ENCODE measurements around the gene NUP210.

NUP210 gene

DNA sequence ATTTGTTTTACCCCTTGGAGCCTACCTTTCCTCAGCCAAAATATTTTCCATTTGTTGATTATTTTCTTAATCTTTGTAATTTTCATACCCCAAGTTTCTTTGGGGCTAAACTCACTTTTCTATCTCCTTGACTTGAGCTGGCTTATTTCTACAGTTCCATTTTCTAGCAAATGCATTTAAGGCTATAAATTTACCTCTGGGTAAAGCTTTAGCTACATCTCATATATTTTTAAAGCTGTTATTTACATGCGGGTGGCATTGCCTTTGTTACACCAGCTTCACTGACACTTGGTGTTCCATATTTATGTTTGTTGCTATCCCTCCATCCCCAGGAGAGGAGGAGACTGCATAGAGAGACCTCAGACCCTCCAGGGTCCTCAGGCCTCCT, 136.3 kb downstream of the NUP210 start:
- DNase-seq = no peak

DNA sequence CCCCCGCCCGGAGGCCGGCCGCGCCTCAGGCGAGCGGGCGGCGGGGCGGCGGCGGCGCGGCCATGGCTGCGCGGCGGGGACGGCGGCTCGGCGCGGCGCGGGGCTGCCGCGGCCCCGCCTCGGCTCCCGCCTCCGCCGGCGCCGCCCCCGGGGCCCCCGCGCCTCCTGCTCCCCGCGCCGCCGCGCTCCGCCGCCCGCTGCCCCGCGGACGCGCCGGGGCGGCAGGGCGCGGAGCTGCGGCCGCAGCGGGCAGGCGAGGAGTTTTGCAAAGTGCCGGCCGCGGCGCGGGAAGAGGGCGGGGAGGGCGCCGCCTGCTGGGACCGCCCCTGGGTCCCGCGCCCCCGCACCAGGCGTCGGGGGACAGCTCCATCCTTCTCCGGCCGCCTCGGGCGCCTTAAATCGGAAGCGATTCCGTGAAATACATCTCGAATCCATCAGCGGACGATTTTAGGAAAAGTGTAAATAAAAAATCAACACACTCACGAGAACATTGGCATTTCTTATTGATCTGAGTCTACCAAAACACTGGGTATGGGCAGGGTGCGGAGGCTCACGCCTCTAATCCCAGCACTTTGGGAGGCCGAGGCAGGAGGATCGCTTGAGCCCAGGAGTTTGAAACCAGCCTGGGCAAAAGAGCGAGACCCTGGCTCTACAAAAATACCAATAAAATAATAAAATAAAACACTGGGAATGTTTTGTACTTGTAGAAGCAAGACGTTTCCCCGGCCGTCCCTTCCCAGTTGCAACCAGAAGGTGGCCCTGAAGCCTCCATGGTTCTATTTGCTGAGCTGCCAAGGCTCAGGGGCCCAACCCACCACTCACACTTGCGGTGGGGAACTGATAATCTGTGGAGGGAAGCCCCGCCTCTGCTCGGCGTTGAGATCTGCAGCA, 136.9 kb downstream of the NUP210 start:
- peak in 1 of 2 experiments; percentile 59 for DNase-seq

DNA sequence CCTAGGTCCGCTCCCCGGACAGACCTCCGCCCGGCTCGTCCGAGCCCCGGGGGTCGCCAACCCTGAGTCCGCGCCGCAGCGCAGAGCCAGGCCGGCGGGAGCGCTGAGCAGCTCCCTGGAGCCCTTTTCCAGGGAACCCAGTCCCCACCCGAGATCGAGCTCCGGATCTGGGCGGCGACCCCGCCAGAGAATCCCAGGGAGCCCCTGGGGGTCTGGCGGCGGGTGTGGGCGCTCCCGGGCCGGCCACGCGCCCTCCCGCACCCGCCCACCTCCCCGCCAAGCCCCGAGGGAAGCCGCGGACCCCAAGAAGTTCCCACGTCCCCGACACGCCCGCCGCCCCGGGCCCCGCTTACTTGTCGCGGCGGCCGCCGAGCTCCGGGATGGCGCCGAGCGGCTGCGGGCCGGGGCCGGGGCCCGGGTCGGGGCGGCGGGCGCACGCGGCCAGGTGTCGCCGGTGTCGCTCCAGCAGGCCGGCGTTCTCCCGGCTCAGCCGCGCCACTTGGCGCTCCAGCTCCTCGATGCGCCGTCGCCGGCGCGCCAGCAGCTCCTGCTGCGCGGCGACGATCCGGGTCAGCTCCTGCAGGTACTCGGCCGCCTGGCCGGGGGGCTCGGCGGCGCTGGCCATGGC, 137.7 kb downstream of the NUP210 start:
- peak in 1 of 2 experiments; percentile 21 for DNase-seq

DNA sequence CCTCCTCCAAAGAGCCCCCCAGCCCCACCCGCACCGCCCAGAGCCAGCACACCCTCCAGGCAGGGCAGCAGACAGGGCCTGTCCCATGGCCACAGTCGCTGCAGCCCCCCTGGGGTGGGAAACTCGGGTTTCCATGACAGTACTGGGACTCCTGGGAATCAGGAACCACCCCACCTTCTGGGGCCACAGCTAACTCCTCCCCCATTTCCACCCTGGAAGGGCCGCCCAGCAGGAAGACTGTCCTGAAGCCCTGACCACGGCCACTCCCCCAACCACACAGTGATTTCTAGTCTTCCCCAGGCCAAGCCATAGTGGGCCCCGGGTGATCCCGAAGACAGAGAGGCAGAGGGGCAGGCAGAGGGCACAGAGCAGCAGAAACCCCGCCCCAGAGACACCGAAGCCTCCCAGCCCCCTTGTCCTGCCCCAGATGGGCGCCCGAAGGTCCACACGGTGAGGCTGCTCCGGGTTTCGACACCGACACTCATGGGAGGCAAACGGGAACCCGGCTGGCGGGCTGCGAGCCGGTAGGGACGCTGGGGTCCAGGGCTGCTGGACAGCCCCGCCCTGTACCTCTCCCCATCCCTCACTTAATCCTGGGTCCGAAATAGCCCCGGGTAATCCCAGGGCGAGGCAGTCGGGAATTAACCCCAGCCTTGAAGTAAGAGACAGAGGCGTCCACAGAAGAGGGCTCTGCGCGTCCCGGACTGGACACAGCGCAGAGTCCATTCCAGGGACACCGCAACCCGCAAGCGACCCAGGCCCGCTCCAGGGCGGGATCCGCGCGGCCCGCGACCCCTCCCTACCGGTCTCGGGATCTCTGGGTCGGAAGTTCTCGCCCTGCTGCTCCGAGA, 138.4 kb downstream of the NUP210 start:
- DNase-seq = no peak

DNA sequence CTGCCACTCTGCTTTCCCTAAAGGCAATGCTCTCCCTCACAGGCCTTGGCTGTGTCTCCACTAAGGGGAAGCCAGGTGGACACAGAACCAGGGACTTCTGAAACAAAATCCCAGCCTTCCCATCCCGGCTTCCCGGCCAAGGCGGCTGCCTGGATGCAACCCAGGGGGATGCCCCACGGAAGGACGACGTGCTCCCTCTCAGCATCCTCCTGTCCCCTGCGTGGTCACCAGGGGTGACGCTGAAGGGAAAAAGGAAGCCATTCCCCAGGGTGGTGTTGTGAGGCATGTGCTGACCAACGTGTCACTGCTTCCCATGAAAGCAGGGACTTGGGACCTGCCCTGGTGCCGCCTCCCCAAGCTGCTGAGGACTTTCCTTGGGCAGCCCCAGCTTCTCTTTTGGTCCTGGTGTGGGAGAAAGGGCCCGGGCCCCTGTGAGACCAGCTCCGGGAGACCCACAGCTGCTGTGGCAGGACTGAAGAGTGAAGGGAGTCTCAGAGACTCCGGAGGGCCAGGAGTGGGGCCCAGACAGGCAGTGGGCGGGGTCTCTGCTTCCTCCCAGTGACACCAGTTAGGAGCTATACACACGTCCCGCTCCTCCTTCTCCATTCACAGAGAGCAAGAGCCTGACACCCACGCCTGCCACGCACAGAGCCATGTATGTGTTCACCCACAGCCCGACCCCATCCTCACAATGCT, 139.2 kb downstream of the NUP210 start:
- no peak for DNase-seq

DNA sequence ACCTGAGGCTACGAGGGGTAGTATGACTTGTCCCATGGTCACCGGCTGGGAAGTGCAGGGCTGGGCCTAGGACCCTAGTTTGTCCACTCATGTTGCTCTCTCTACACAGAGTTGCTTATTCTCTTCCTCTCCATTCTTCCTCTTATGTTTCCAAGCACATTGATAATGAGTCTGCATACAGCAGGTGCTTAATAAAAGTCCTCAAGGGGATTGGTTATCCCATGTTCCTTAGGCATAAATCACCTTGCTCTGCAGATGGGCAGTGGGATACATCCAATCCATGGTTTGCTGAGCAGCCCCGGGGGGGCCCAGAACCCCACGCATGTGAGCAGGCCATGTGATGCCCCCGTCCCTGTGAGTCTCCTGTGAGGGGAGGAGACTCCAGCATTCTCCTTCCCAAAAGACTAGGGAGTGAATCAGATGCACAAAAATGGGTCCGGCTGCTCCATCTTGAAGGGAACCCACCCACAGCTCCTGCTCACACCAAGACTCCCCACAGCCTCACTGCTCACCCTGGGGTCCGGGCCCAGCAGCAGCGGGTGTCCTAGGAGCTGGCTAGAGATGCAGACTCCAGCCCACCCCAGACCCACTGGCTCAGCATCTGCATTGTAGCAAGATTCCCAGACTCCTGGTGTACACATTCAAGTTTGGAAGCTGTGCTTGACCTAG, 139.9 kb downstream of the NUP210 start:
- DNase-seq = no peak

DNA sequence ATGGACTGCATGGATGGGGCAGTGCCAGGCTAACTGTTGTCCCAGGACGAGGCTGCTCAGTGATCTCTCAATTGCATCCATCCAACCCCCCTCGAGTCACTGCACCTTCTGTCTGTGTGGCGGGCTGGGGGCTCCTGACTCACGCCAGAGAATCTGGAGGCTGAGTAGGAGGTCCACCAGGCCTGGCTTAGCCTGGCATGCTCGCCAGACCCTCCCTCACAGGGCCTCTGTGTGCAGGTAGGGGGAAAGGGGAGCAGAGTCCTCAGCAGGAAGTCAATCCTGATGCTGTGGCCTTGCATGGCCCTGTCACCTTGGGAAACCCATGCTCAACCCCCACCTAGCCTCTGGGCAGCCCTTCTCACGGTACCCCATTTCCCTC, 140.6 kb downstream of the NUP210 start:
- DNase-seq = no peak

DNA sequence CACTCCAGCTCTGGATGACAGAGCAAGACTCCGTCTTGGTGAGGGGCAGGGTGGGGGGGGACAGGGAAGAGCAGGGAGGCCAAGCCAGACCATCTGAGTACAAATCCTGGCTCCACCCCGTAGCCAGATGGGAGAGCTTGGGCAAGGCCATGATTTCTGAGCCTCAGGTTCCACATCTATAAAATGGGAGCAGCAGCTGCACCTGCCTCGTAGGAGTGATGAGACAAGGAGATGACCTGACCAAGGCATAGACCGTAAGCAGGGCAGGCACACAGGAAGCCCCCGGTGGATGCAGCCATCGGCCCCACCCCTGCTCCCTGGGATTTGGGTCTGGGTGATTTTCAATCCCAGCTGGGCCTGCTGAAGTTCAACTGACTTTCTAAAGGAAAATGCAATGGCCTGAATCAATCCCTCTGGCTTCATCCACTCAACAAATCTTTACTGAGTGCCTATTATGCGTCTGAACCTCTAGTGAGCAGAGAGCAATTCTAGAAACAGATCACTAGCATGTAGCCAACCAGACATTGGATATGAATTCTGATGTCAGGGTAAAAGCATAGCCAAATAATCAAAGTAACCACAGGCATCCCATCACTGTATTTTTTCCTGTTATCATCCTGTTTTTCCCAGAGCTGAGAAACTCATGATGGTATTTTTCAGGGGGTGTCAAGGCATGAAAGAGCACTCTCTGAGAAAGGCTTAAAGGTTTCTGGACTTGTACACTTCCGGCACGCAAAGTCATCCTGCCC, 141.2 kb downstream of the NUP210 start:
- DNase-seq = no peak

DNA sequence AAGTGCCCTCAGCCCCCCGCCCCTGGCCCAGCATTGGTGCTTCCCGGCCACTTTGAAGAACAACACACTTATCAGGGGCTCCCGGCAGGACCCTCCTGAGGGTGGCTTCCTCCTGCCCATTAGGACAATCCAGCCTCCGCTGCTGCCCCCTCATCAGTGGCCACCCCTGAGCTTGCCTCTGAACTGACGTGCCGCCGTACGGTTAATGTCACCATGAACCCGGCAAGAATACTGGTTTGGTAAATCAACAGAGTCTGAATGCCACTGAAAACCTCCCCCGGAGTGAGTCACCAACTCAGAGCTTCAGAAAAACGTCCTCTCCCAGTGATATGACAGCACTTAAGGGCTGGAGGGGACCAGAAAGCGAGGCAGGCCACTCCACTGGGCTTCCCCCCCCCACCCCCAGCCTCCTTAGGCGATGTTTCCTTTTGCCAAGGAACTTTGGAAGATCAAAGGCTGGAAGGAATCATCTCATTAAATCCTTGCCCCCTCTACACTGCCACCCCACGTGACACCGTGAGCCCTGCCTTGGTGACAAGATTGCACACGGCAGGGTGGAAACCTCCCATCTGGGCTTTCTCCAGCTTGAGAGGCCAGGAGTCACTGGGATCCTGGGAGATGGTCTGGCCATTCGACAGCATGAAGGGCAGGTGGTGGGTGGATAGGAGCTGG, 142.1 kb downstream of the NUP210 start:
- peak; percentile 25 to 41 for DNase-seq

DNA sequence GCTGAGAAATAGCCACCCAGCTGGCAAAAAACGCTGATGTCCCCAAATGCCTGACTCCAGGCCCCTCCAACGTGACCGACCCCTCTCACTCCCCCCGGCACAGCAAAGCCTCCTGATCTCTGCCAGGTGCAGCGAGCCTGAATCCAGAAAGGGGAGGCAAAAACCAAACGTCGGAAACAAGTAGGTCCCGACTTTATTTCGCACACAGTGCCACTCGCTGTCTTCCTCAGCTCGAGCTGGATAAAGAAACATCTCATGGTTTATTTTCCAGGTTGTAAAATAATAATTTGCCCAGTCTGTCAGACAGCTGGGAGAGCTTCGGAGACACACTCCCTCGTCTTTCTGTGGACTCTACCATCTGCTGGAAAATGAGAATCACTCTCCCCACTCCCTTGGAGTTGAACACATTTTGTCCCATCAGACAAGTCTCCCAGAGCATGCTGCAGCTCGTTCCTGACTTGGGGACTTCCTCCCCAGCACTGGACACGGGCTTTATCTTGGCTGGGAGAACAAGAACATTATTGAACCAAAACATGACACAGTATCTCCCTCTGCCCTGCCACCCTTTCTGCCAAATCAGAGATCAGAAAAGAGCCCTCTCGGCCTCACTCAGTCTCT, 142.8 kb downstream of the NUP210 start:
- peak in 1 of 2 experiments; percentile 61 for DNase-seq

DNA sequence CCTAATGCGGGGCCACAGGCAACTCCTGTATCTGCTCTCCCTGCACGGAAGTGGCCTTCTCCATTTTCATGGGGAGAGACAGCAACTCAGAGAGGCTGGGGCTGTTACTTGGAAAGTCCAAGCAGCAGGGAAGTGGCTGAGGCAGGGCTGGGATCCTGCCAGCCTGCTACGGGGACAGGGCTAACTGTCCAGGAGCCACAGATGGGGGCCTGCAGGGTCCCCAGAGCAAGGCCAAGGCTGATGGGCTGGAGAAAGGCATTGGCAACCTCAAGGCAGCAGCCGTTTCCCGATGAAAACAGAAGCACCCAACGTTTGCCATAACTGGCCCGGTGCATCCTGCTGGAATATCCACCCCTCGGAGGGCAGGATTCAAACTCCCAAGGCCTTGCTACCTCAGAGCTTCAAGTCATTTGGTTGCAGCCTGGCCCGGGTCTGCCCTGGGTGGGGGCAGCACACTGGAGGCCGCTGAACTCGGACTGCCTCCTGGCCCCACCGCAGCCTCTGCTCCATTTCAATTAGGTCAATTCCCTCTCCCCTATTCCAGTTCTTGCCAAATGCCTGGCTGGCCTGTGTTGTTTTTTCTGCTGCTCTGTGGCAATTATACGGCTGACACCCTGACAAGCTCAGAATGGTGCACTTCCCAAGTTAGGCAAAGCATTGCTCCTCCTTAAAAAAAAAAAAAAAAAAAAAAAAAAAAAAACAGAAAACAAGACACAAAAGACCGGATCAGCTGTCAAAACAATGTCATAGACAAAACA, 143.5 kb downstream of the NUP210 start:
- DNase-seq = no peak

DNA sequence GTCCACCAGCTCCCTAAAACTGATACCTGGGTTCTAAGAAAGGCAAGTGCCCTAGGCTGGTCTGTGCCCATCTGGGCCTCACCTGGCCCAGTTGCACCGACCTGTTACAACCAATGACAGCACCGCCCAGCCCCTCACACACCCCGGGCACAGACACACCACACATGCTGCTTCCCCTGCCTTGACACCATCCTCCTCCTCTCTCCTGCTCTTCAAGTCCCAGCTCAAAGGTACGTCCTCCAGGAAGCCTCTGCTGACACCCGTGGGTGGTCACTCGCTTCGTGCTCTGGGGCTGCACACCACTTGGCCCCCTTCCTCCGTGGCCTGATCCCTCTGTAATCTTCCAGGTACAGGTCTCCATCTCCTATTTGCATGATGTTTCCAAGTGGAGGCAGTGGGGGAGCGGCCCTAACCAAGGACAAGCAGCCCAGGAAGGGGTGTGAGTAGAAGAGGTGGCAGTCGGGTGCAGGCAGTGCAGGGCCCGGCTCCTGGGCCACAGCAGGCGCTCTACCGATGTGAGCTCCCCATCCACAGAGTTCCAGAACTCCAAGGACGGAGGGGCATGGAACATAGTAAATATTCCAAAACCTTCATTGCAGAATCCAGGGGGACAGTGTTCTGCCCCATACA, 144.6 kb downstream of the NUP210 start:
- DNase-seq = no peak

DNA sequence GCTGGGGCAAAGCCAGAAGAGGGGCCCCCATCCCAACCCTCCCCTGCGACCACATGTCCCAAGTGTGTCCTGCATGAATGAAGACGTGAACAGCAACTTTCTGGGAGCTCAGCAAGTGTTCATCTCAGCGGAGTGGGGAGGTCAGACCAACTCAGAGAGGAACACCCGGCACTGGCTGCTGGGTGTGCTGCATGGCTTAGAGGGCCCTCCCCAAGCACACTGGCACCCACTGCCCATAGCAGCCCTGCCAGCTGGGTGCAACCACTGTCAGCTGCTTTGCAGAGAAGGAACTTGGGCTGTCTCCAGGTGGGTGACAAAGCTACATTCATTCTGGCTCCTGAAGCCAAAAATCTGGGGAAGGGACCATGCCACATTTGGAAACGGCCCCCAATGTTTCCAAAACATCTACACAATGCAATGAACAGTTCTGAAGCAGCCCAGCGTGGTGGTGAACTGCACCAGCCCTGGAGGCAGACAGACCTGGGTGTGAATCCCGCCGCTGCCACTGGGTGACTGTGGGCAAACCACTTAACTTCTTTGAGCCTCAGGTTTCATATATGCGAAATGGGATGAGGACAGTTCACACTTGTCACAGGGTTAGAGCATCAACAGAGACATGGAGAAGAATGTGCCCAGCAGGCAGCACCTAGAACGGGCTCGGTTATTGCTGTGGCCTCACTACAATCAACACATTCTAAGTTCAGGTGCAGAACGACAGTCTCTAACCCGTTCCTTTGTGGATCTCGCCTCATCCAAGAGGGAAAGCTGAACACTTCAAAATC, 145.4 kb downstream of the NUP210 start:
- no peak for DNase-seq

DNA sequence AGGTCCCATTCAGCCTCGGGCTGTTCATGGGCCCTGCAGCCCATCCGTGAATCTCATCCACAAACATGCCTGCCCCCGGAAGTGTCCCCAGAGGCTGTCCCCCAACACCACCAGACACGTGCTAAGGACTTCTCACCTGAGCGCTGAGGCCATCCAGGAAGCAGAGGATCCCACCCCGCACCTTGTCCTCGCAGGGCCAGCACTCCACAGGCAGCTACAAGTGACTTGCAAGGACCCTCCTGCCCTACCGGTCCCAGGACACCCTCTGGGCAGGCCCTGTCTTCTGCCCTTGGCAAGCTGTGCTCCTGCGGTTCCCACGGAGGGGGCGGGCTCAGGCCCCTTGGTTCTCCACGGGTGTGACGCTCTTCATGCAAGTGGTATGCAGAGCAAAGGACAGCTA, 146.0 kb downstream of the NUP210 start:
- no peak for DNase-seq

DNA sequence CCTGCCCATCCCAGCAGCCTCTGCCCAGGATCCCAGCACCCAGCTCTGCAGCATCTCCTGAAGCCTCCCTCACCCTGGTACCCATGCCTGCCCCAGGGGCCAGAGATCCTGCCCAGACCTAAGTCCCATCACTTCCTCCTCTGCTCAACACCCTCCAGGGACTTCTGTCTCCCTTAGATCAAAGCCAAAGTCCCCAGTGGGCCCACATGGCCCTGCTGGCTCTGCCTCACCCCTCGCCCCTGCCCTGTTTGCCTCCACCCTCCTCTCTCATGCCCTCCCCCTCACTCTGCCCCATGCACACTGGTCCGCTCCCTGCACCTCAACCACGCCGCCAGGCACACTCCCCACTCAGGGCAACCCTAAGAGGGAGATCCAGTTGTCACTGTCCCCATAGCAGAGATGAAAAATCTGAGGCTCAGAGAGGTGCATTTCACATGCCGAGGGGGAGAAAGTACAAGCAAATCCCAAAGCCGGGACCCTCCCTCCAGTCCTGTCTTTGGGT, 146.5 kb downstream of the NUP210 start:
- no peak for DNase-seq

DNA sequence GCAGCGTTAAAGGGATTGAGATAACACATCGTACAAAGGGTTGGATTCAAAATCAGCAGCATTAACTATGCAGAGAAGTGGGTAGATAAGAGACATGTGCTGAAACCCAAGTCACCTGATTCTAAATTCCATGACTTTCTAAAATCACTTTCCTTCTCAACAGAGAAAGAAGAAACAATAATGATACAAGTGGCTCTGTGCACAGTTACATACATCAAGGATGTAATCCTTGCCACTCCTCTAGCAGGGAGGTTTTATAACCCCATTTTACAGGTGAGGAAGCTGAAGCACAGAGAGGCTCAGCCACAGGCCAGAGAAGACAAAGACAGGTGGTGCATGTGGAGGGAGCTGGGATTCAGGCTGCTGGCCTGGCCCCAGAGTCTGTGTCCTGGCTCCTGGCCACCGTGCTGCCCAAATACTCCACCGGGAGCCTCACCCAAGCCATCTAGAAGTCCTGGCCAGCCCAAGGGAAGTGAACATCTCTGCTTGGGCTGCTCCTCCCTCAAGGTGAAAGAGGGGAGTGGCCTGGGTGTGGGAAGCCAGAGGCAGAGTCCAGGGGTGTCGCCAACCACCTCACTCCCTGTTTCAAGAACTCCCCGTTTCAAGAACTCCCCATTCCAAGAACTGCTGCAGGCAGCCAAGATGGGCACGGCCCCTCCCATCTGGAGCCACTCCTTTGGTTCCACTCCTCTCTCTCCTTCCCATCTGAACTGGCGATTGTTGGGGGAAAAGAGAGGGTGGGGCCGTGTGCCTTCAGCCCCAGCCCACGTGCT, 147.1 kb downstream of the NUP210 start:
- no peak for DNase-seq

DNA sequence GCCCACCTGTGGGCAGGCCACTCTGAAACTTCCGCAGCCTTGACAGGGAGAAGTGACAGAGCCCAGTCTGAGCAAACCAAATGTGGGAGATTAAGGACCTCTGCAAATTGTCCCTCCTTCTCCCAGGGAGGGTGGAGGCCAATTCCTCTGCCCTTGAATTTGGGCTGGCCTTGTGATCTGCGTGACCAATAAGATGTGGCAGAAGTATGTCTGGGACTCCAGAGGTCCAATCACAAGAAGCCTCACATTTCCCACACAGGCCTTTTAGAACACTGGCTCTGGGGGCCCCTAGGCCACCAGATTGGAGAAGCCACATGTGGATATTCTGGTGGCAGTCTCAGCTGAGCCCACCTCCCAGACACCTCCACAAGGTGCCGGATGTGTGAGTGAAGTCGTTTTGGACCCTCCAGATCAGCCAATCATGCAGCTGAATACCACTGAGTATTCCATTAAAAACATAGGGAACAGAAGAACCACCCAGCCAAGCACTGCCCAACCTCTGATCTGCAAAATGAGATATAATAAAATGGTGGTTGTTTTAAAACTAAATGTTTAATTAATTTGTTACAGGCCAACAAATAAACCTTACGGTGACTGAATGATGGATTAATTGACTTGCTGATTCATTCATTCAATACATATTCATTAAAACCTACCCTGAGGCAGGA, 150.3 kb downstream of the NUP210 start:
- DNase-seq = no peak
